B cell (primary cell): Measurements from ENCODE around the gene DCDC2C. TPM values are rescaled to one million over a fixed set of nuclear protein-coding genes. Genes with fewer than 3 reads are reported as not detected.

Source experiments
- ATAC-seq: fragments of 200-7000 bp; cut with Tn5 transposase; one replicate; pipeline ENCODE4 v1.10.0; 2021; ENCODE audit warnings: low read depth, mild to moderate bottlenecking, moderate number of reproducible peaks, moderate library complexity
- CTCF ChIA-PET: fragments of 350-600 bp; sonication (Branson Sonifier 250); formaldehyde crosslinking; loops from one replicate; lab custom pipeline; 2021; ENCODE audit warnings: antibody characterized with exemption, inconsistent platforms; lab: Charles Lee
- POLR2A ChIA-PET: fragments of 350-600 bp; sonication (Branson Sonifier 250); formaldehyde crosslinking; loops from one replicate; lab custom pipeline; 2021; ENCODE audit warnings: antibody characterized with exemption; lab: Charles Lee
- DNase-seq: peaks from one replicate; pipeline ENCODE4 v3.0.0; 2013
- H2AFZ ChIP-seq: 2 replicates; pipeline ENCODE4 v1.6.1; 2012; ENCODE audit warnings: mild to moderate bottlenecking, low read depth, low read length; ENCODE audit not compliant: insufficient read depth, poor library complexity, severe bottlenecking
- H3K27ac ChIP-seq, 2 donors: 1 replicate in 1 of 2; 2 replicates in 1 of 2; pipeline ENCODE4 v1.5.1; 2012 to 2013; ENCODE audit warnings: low read length in 2 of 2, mild to moderate bottlenecking in 2 of 2, moderate library complexity in 1 of 2
- H3K27me3 ChIP-seq, 4 experiments: fragments of 200-600 bp in 1 of 4; sonication (generic) in 1 of 4; replicated peaks in 1 of 4; 1 replicate in 2 of 4; 2 replicates in 2 of 4; pipeline versions ENCODE4 v1.6.1 to v1.7.0; 2013 to 2016; ENCODE audit warnings: low read length in 3 of 4, mild to moderate bottlenecking in 2 of 4, mixed read lengths in 1 of 4, moderate library complexity in 1 of 4; ENCODE audit not compliant: insufficient read depth in 4 of 4, control insufficient read depth in 3 of 4; ENCODE audit errors: control extremely low read depth in 1 of 4
- H3K36me3 ChIP-seq, 2 experiments: replicated peaks in 1 of 2; 1 replicate in 1 of 2; 2 replicates in 1 of 2; pipeline versions ENCODE4 v1.6.1 to v1.7.1; 2013; ENCODE audit warnings: low read length in 1 of 2; ENCODE audit not compliant: insufficient read depth in 2 of 2, control insufficient read depth in 1 of 2; ENCODE audit errors: control extremely low read depth in 1 of 2, extremely low read depth in 1 of 2
- H3K4me1 ChIP-seq, 2 donors: fragments of 200-600 bp in 1 of 2; sonication (generic) in 1 of 2; 1 replicate in 1 of 2; 2 replicates in 1 of 2; pipeline versions ENCODE4 v1.5.1 to v1.6.1; 2013 to 2017; ENCODE audit warnings: low read length in 2 of 2; ENCODE audit not compliant: control insufficient read depth in 2 of 2, insufficient read depth in 2 of 2
- H3K4me2 ChIP-seq: replicated peaks from 2 replicates; pipeline ENCODE3; 2012; ENCODE audit warnings: mild to moderate bottlenecking, low read depth, low read length; ENCODE audit not compliant: poor library complexity, severe bottlenecking
- H3K4me3 ChIP-seq, 5 experiments: fragments of 200-600 bp in 1 of 5; sonication (generic) in 1 of 5; 1 replicate in 3 of 5; 2 replicates in 2 of 5; pipeline versions ENCODE4 v1.5.1 to v1.7.0; 2011 to 2016; ENCODE audit warnings: low read length in 4 of 5, mild to moderate bottlenecking in 4 of 5, low read depth in 2 of 5, control low read depth in 1 of 5, moderate library complexity in 1 of 5; ENCODE audit not compliant: insufficient read depth in 1 of 5; ENCODE audit errors: control extremely low read depth in 1 of 5, extremely low read depth in 1 of 5
- H3K79me2 ChIP-seq: fragments of 200-600 bp; sonication (generic); one replicate; pipeline ENCODE4 v1.6.0; 2016; ENCODE audit warnings: low read length; ENCODE audit not compliant: control insufficient read depth, insufficient read depth
- H3K9ac ChIP-seq: fragments of 200-600 bp; sonication (generic); 2 replicates; pipeline ENCODE4 v1.6.1; 2017; ENCODE audit warnings: mild to moderate bottlenecking, low read length, moderate library complexity
- H3K9me3 ChIP-seq, 3 donors: one replicate each; pipeline versions ENCODE4 v1.6.1 to v1.7.1; 2013; ENCODE audit warnings: low read length in 2 of 3; ENCODE audit not compliant: control insufficient read depth in 2 of 3, insufficient read depth in 1 of 3; ENCODE audit errors: control extremely low read depth in 1 of 3
- H4K20me1 ChIP-seq: 2 replicates; pipeline ENCODE4 v1.6.0; 2012; ENCODE audit warnings: mild to moderate bottlenecking, low read length; ENCODE audit not compliant: insufficient read depth, control insufficient read depth, poor library complexity, severe bottlenecking
- H3K27ac Mint-ChIP-seq: one replicate; pipeline ENCODE4 v1.8.0; 2021; ENCODE audit warnings: mixed read lengths
- H3K27me3 Mint-ChIP-seq: one replicate; pipeline ENCODE4 v1.8.0; 2021; ENCODE audit warnings: mixed read lengths
- H3K4me1 Mint-ChIP-seq: one replicate; pipeline ENCODE4 v1.8.0; 2021; ENCODE audit warnings: mixed read lengths
- H3K4me3 Mint-ChIP-seq: one replicate; pipeline ENCODE4 v1.8.0; 2021; ENCODE audit warnings: mixed read lengths
- H3K9me3 Mint-ChIP-seq: one replicate; pipeline ENCODE4 v1.8.0; 2022; ENCODE audit warnings: mixed read lengths; ENCODE audit not compliant: insufficient read depth
- CTCF ChIP-seq: fragments of 200-600 bp; IDR thresholded peaks from one replicate; pipeline ENCODE4 v1.8.0; 2022; ENCODE audit warnings: antibody characterized with exemption, mild to moderate bottlenecking
- EZH2 ChIP-seq: IDR thresholded peaks from 2 replicates; pipeline ENCODE4 v1.6.1; 2012; ENCODE audit warnings: borderline replicate concordance, low read depth, mild to moderate bottlenecking, moderate library complexity, low read length; ENCODE audit not compliant: insufficient read depth, poor library complexity, severe bottlenecking
- WGBS: methylation state at CpG from one replicate; pipeline ENCODE4 v1.1.5; 2013; ENCODE audit warnings: missing lambda C conversion rate; ENCODE audit not compliant: insufficient coverage; 5-methylcytosine and 5-hydroxymethylcytosine counted together
- intact Hi-C: fragments of 100-400 bp; cut with micrococcal nuclease; formaldehyde crosslinking; loops from one replicate; pipeline ENCODE4 v1.10.0; 2022
- polyA plus RNA-seq: library from polyadenylated mRNA; depleted of rRNA; stranded (reverse); fragments of >200 nt; gene quantifications from 2 replicates; pipeline ENCODE4 v1.2.3, GENCODE V29; 2012
- total RNA-seq, 2 donors: library from RNA; stranded (reverse); fragments of 120-200 nt in 1 of 2; gene quantifications; 1 replicate in 1 of 2; 2 replicates in 1 of 2; pipeline versions ENCODE4 v1.2.3 to v1.2.4, GENCODE V29; 2013 to 2022

The DCDC2C gene
- total and polyA plus RNA-seq, 2 donors (not counting 1 experiment from before 2014, with no cell fraction given), result not detected

- Histone ChIP-seq H3K9ac (no peak overlapping the region), H3K36me3 (no peaks in the 10 kb centered on the region), H3K27ac (no peak overlapping the region), H2AFZ (no peak overlapping the region), H3K27me3 (peaks cover 0 to 2% (median 0%) of the 10 kb centered on the region in 4 experiments), H3K4me1 (peaks cover 5 to 7% of the 10 kb centered on the region in 2 donors), H4K20me1 (no peaks in the 10 kb centered on the region), H3K4me3 (no peak overlapping the region), H3K9me3 (peaks cover 0 to 3% (median 0%) of the 10 kb centered on the region in 3 donors), H3K79me2 (no peaks in the 10 kb centered on the region), H3K4me2 (no peak overlapping the region)
- WGBS, result 93% methylated on average over 17 of the region's 24 CpGs
- DNase-seq (no peak), ATAC-seq (no peak)
- Mint-ChIP-seq H3K9me3 (no peaks in the 10 kb centered on the region), H3K27ac (no peak overlapping the region), H3K4me3 (no peak overlapping the region), H3K4me1 (peaks cover 14% of the 10 kb centered on the region), H3K27me3 (peaks cover 33% of the 10 kb centered on the region)
- no peak for TF ChIP-seq CTCF
- no peak for TF ChIP-seq EZH2
- intact Hi-C loops, result no loop called here
- ChIA-PET POLR2A (no interaction called here), CTCF (no interaction called here)
Observed at GRCh38 chr2:3778851-3779495, 75.6 kb downstream of the DCDC2C start.

DNA sequence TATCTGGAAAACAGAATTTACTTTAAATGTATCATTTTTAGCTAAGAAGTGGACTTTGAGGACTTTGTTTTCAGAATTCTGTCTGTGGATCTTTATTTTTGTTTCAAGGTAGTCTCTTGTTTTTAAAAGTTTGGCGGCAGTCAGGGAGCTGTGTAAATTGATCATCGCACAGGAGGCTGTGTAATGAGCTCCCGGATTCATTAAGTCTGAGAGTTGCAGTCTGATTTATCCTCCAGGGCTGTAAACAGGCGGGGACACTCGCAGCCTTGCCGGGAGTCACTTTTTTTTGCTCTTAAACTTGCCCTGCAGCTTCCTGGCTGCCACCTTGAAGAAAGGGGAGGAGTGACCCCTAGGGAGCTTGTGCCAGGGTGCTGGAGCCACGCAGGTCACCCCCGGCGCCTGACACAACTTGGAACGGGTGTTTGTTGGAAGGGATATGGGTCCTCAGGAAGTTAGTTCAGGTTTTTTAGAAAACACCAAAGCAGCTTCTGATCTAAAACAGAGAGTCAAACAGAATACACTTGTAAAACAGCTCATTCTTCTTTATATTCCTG is 76.2 kb downstream of the DCDC2C start:
- Histone ChIP-seq H3K27me3 (peaks cover 0 to 2% (median 0%) of the 10 kb centered on the region in 4 experiments), H3K4me3 (no peak overlapping the region), H3K36me3 (no peaks in the 10 kb centered on the region), H2AFZ (peak overlapping the region; percentile 58), H3K79me2 (no peaks in the 10 kb centered on the region), H4K20me1 (no peaks in the 10 kb centered on the region), H3K4me2 (no peak overlapping the region), H3K9ac (no peak overlapping the region), H3K27ac (no peak overlapping the region), H3K9me3 (peaks cover 0 to 3% (median 0%) of the 10 kb centered on the region in 3 donors), H3K4me1 (peaks cover 5 to 7% of the 10 kb centered on the region in 2 donors)
- H3K4me3 Mint-ChIP-seq, result no peak overlapping the region
- H3K4me1 Mint-ChIP-seq, result peaks cover 14% of the 10 kb centered on the region
- H3K27me3 Mint-ChIP-seq, result peaks cover 34% of the 10 kb centered on the region
- DNase-seq (no peak), ATAC-seq (no peak)
- no peaks in the 10 kb centered on the region for H3K9me3 Mint-ChIP-seq
- WGBS, result 56% methylated on average over 7 of the region's 10 CpGs
- ChIA-PET POLR2A (no interaction called here), CTCF (no interaction called here)
- no peak for TF ChIP-seq EZH2
- TF ChIP-seq CTCF, result no peak
- intact Hi-C loops, result no loop called here
- H3K27ac Mint-ChIP-seq, result no peak overlapping the region
